NCI-H460 (cell line): Measurements from ENCODE around the gene IGSF21. TPM values are rescaled to one million over a fixed set of nuclear protein-coding genes. Genes with fewer than 3 reads are reported as not detected.

Experiments used
- DNase-seq: peaks from one replicate; pipeline ENCODE4 v3.0.0-alpha.2; 2016; ENCODE audit warnings: low read depth; ENCODE audit errors: extremely low read depth
- total RNA-seq: library from RNA; depleted of rRNA; stranded (reverse); fragments of >200 nt; shearing (Covaris generic); gene quantifications from 2 replicates; pipeline ENCODE4 v1.2.3, GENCODE V29; 2014

Gene IGSF21
- total RNA-seq, 1 experiment from 2014 or later = not detected

DNA sequence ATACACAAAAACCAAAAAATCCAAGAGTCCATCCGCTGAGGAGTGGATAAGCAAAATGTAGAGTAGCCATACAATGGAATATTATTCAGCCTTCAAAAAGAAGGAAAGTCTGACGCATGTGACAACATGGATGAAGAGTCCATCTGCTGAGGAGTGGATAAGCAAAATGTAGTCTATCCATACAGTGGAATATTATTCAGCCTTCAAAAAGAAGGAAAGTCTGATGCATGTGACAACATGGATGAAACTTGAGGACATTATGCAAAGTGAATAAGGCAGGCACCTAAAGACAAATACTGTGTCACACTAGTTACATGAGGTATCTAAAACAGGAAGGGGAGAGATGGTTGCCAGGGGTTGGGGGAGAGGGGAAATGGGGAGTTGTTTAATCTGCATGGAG, 14.0 kb upstream of the IGSF21 start:
- no peak for DNase-seq

DNA sequence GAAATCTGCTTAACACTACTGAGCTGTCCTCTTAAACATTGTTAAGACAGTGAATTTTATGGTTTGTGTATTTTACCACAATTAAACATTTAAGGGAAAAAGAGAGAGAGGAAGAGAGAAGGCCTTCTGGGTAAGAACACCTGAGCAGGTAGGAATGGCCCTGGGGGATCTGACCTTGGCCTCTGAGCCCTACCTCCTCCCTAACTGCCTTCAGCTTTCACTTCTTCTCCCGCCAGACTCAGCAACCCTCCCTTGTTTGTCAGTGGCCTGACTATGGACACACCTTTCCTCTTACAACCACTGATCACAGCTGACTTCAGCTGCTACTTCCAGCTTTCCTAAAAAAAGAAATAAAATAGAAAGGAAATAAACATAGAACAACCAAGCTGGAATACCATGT, 13.5 kb upstream of the IGSF21 start:
- DNase-seq = no peak

DNA sequence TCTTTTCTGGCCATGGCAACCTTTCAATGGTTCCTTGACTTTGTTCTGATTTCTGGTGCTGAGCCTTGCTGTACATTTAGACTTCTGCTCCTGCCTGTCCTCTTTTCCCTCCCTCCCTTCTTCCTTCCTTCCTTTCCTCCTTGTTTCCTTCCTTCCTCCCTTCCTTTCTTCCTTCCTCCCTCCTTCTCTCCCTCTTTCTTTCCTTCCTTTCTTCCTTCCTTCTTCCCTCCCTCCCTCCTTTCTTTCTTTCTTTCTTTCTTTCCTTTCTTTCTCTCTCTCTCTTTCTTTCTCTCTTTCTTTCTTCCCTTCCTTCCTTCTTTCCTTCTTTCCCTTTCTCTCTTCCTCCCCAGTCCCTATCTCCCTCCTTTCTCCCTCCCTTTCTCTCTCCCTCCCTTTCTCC, 10.4 kb upstream of the IGSF21 start:
- no peak for DNase-seq

DNA sequence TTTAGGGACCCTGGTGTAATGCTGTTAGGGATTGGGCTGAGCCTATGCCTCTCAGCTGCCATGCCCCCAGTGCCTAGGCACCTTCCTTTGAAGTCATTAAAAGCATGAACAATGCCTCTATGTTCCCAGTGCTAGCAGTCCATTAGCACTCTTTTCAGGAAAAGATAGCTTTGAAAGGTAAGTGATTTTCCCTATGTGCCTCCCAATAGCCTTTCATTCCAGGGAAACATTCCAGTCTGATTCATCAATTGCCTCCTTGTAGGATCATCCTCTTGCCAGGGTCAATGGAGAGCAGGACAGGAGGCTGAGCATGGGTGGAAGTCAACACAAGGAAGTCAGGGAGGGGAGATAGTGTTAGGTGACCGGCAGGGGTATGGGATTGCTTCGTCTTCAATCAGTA, 8.6 kb upstream of the IGSF21 start:
- DNase-seq = no peak

DNA sequence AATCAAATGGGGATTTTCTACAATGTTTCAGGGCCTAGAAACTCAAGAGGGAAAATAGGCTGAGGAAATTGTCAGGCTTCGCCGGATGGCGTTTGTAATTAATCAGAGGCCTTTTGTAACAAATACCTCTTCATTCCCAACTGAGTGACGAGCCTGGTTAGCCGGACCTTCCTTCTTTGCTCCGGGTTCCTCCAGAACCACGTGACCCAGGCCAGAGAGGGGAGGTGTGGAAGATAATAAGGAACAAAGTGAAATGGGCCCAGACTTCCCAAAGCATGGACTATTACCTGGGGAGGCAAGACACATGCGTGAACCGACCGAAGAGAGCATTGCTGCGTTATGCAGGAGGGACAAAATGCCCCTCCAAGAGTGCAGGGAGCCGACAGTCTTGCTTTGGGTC, 7.5 kb upstream of the IGSF21 start:
- DNase-seq = no peak

DNA sequence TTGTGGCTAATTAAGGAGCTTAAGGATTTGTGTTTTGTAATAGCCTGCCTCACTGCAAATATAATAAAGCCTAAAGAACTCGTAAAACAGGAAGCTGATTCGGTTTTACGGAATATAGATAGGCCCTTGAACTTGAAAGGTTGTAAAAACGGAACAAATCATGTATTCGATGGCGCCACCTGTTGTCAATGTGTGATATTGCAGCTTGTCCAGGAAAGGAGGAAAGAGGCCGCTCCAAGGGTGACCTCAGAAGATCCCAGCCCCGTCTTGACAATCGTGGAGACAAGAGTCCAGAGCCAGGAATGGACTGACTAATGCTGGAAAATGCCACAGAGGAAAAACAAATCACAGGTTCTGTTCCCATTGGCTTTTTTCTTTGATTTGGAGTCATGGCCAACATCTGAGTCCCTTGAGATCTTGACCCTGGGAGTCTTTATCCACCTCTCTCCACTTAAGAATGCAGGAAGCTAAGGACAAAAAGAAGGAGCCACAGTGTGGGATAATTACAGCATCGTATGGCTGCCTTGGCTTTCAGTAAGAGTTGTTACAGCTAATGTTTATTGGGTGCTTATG, 7.0 kb upstream of the IGSF21 start:
- DNase-seq = peak; percentile 38

DNA sequence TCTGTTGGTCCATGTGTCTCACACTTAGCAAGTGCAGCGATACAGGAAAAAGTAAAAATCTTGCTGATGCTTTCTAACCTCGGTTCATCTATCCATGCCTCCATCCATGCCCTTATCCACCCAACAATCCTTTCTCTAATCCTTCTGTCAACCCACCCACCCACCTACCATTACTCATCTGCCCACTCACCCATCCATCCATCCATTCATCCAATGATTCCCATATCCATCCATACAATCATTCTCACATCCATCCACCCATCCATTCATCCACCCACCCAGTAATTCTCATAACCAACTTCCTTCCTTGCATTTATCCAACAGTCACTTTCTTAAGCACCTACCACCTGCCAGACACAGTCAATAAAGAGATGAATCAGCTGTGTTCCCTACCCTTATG, 6.1 kb upstream of the IGSF21 start:
- DNase-seq = no peak

DNA sequence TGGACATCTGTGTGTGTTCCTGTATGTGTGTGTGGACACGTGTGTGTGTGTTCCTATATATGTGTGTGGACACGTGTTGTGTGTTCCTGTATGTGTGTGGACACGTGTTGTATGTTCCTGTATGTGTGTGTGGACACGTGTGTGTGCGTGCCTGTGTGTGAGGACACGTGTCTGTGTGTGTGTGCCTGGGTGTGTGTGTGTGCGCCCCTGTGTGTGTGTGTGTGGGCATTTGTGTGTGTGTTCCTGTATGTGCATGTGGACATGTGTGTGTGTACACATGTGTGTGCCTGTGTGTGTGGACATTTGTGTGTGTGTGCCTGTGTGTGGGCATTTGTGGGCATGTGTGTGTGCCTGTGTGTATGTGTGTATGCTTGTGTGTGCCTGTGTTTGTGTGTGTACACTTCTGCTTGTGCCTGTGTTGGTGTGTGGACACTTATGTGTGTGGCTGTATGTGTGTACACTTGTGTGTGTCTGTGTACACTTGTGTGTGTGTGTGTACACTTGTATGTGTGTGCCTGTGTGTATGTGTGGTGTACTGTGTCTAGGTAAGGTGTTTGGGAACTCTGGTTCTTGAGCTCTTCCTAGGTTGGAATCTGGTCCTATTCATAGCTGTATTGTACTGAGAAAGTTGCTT, 3.7 kb upstream of the IGSF21 start:
- no peak for DNase-seq

DNA sequence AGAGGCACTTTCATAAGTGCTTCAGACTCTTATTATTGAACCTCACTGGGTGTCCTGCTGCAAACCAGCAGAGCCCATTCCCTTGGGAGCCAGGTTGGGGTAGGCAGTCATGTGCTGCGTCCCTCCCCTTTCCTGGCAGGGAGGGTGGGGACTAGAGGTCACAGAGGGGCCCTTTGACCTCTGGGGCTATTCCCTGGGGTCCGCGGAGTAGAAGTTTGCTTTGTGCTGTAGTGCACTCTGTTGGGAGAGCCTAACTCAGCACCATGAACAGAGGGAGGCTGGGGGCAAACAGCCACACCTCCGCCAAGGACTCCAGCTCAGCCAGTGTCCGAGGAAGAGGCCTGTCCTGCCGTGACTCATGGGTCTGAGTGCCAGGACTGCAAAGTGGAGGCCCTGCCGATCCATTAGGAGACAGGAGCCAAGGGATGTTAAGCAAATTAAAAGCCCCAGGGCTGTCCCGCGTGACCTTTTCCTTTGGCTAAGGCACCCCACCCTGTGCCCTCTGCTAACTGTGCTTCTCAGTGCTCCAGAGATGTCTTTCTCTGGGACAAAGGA, 3.0 kb upstream of the IGSF21 start:
- DNase-seq = no peak

DNA sequence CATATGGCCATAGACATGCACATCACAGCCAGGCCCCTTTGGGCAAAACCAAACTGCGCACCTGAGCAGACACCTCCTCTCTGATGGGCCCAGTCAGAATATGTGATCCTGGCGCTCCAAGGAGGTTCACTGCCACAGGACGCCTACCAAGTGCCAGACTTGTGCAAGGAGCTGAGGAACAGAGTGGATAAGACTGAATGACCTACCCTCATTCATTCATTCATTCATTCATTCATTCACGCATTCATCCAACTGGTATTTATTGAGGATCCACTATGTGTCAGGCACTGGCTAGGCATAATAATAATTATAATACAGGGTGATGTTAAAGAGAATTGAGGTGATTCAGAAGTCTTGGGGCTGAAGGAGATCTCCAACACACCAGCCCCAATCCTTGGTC, 2.4 kb upstream of the IGSF21 start:
- no peak for DNase-seq

DNA sequence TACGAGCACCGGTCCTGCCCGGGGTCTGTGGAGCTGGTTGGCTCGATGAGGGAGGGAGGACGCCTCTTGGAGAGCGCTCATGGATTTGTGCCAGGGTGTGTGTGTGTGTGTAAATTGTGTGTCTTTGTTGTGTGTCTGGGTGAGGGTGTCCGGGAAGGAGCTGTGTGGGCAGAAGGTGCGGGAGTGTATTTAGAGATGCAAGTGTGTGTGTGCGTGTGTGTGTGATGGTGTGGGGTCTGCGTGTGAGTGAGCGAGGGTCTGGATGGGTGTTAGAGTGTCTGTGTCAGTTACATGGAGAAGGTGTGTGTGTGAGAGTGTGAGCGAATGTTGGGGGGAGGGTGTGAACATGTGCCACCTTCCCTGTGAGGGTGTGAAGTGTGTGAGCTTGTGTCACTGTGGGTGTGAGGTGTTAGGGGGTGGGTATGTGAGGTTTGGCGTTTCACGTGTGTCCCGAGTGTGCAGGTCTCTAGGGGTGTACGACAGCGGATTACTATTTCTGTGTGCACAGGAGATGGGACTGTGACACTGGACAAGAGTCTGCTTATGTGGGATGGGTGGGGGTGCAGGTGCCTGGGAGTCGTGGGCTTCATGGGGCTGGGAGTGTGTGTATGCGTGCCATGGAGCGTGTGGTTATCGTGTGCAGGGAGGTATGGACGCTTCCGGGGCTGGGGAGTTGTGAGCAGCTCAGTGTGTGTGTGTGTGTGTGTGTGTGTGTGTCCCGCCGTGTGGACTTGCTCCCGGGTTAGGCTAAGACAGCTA, 880 bp downstream of the IGSF21 start:
- no peak for DNase-seq

DNA sequence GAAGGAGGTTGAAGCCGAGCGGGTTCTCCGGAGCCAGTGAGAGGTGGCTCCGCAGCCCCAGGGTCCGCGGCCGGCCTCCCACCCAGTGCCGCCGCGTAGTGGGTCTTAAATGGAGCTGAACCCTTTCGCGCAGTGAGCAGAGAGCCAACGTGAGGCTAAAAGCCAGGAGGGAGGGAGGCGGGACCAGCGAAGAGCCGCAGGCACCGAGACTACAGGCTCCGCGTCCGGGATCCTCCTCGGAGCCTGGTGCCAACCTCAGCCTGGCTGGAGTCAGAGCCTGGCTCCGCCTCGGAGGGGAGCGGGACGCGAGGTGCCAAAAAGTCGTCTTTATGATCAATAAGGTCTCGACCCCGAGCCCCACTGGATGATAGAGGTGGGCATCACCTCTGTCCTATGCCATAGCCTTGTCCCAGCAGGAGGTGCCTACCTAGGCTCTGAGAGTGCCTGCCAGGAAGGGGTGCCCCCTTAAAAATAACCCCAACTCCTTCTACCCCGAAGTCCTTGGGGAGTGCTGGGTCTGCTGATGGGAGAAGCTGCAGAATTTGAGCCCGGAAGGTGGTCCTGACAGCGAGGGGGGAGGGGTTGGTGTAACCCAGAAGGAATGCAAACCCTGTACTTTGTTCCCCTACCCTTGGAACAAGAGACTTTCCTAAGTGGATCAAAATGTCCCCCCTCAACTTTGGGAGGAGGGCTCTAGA, 1.6 kb downstream of the IGSF21 start:
- no peak for DNase-seq

DNA sequence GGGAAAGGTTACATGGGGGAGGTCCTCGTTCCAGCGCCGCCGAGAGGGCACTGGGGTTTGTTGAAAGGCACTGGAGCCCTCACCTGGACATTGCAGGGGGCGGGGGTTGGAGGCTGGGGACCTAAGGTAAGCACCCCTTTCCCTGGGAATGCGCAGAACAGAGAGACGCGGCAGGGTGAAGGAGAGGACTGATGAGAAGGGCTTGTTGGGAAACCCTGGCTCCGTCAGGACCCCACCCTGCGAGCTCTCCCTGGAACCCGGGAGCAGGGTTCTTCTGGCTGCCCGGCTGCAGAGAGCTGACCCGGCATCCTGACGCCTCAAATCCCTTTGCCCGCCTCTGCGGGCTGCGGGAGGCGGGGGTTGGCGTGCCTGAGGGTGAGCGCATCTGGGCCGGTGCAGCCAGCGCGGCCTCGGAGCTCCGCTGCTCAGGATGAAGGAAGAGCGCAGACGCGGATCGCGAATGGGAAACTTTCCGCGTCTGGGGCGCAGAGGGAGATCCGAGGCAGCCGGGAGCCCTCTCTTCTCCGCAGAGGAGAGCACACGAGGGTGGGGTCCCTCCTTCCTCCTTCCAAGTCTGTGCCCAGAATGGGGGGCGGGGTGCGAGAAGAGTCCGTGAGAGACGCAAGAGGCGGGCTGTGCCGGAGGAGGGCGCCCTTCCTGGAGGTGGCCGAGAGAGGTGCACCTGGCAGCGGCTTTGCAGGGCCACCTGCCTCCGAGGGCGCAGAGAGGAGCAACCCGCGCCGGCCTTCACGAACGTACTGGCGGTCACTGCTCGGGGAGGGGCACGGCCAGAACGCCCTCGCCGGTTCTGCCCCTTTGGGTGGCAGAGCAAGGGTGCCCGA, 2.4 kb downstream of the IGSF21 start:
- no peak for DNase-seq

DNA sequence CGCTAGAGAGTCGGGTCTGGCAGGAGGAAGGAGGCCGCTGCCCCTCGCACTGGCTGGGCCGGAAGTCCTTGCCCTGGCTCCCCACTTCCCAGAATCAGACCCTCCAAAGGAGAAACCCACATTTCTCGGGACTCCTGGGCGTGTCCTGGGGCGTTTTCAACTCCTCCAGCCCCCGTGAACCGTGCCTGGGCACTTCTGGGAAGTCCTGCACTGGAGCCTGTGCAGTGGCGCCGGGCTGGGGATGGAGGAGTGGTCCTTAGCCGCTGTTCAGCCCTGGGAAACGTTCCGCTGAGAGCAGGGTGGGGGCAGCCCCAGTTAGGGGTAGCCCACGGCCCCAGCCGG, 3.0 kb downstream of the IGSF21 start:
- no peak for DNase-seq

DNA sequence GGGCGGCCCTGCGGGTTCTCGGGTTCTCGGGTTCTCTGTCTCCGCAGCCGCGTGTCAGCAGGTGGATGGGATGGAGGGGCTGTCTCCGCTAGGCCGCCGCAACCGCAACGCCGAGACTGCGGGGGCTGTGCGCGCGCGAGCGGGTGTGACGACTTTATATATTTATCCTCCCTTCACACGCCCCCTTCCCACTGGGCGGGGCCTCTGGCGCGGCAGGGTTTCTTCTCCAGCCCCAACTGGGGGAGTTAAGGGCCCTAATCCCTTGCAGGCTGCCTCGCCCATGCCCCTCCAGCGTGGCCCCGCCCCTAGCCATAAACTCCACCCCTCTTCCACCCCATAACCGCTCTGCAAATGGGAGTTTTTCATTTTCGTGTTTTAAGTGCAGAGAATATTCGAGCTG, 3.4 kb downstream of the IGSF21 start:
- no peak for DNase-seq

DNA sequence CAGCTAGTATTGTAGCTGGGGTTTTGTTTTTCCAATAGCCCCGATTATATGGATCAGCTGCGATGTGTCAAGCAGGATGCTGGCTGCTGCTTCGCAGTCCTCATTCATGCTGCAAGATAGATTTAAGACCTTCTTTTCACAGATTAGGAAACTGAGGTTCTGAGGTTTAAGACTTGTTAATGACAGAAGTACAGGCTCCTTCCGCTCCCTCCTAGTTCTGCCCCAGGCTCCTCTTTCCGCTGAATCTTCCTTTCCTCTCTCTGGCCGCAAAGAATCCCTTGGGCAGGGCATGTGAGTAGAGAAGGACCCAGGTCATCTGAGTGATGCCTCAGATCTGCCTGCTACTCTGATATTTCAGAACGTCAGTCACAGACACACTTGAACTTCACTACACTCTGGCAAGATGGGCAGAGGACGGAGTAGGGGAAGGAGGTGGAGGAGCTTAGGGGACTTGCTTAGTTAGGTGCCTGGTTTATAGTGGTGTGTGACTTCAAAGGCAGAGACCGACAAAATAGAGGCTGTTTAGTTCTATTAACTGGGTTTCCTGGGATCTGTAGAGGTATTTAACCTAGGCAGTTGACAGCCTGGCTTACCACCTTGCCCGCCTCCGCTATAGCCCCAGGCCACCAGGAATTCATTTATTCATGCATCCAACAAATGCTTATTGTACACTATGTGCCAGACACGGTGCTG, 4.2 kb downstream of the IGSF21 start:
- DNase-seq = no peak

DNA sequence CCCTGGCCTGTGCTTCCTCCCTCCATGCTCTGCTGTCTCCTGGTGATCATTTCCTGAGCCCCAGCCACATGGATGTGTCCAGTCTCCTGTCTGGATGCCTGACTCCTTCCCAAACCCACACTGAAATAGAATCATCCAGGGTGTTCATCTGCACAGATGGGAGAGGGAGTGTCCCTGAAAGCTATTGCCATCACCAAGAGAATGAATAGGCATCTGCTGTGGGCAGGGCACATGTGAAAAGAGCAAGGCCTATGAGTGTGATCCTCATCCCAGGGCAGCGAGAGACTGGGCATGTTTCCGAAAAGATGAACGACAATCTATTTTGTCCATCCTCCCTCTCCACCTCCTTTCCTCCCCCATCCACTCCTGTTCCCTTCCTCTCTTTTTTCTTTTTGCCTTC, 5.0 kb downstream of the IGSF21 start:
- no peak for DNase-seq

DNA sequence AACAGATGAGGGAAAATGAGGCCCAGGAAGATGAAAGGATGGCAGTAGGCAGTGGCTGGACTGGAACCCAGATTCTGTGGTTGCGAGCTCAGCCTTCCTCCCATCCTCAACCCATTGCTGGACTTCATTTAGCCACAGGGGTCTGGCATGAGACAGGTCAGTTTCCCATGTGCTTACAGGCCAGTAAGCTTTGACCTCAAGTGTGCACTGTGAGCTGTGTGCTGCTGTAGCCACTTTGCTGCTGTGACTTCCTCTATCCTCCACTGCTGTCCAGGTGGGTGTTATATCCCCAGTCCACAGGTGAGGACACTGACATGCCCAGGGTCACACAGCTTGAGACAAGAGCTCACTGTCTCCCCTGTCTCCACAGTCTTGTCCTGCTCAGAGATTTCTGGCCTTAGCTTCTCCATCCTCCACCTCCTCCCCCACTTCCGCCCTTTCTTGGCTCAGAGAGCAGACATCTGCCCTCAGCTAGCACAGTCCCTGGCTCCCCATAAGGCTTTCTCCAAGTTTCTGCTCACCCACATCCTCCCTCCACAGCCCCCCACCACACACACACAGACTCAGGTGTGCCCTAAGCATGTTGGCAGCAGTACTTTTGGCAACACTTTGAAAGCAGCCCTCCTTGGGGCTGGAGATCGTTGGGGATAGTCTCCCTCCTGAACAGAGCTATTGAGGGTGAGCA, 7.3 kb downstream of the IGSF21 start:
- DNase-seq = no peak

DNA sequence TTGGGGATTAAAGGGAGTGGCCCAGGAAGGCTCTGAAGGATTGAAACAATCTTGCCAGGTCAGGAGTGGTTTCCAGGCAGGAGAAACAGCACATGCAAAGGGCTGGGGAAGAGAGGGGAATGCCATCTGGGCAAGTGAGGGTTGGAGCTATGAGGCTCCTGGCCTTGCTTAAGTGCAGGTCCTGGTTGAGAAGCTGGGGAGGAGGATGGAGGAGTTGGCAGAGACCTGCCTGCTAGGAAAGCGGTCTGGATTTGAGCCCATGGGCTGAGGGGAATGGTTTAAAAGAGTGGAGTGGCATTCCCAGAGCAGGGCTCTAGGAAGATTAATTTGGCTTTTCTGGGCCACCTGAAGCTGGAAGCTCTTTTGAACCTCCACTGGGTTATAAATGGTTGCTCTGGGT, 9.2 kb downstream of the IGSF21 start:
- no peak for DNase-seq
